HG03045 (cell line): ENCODE measurements around the gene XIAP.
"Not testable (repeated sequence)": the region's sequence is repeated elsewhere in the genome, so short reads cannot be mapped to it uniquely, and the experiment has no call there.

Source experiments
- ATAC-seq: cut with Tn5 transposase; IDR thresholded peaks from one replicate; pipeline ENCODE4 v1.9.1; 2021; ENCODE audit warnings: mild to moderate bottlenecking, moderate library complexity; ENCODE audit not compliant: unreplicated experiment

XIAP gene

DNA sequence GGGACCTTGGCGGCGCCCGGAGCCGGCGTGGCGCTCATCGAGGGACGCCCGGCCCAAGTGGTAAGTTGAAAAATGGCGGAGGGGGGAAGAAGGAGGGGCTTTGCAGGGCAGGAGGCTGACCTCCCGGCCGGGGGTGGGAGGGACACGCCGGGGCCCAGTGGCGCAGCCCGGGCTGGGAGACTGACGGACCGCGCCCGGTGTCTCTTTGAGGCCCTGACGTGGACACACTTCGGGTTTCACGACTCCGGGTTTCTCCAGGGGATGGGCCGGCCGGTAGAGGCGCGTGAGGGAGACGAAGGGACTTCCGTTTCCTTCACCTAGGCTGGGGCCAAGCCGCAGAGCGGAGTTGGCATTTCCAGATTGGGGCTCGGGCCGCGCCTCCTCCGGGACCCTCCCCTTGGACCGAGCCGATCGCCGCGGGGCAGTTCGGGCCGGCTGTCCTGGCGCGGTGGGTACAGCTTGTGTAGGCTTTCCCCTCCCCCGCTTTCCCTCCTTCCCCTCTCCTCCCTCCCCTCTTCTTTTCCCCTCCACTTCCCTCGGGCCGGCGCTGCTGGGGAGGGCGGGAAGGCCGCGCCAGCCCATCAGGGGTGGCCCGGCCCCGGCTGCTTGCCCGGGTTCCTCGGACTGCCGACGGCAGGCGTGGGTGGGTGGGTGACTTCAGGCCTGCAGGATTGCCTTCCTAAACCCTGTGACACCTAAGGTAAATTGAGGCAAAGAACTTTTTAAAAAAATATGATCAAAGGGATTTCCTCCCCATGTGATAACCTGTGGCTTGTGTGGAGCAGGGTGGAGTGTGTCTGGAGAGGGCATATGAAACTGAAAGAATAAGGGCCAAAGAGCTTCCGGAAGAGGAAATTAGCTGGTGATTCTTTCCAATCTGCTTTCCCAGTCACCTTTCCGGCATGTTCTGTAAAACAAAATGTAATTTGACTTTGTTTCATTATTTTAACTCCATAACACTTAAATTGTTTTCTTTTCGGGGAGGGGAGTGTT lies at the start of gene XIAP:
Gene XIAP (plus strand): TSS at position 208 of the 993 bp plus-strand sequence. CDS start 25,610 bp downstream, outside the sequence.
- peak; percentile 89 for ATAC-seq

DNA sequence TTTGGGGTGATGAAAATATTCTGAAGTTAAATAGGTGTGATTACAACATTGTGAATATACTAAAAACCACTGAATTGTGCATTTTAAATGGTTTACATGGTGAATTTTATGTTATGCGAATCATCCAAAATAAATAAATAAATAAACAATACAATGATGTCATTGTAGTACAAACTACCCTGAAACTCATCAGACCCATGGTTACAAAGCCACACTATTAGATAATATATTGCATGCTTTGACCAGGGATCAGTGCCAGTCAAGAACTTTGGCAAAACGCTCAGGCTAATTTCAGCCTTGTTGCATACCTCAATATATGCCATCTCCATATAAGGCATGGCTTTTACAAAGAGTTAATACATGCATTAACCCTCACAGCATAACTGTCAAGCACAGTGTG lies 45.5 kb upstream of the XIAP start:
- no peak for ATAC-seq

DNA sequence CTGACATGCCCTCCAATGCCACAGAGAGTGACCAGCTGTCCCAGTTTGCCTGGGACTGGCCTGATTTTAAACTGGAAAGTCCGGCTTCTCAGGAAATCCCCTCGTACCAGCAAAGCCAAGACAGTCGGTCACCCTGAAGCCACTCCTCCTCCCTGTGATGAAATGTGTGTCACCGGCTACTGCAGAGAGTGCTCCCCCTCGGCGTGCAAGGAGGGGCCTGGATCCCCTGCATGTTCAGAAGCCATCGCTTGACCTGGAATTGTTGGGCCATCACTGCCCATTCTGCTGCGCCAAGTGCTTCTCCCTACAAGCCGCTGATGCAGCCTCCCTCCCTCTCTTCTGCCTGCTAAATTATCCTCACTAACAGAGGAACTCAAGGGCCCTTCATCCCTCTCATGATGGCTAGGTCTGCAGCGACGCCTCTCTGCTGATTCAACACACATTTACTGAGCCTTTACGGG lies 44.9 kb upstream of the XIAP start:
- not testable (repeated sequence) for ATAC-seq

DNA sequence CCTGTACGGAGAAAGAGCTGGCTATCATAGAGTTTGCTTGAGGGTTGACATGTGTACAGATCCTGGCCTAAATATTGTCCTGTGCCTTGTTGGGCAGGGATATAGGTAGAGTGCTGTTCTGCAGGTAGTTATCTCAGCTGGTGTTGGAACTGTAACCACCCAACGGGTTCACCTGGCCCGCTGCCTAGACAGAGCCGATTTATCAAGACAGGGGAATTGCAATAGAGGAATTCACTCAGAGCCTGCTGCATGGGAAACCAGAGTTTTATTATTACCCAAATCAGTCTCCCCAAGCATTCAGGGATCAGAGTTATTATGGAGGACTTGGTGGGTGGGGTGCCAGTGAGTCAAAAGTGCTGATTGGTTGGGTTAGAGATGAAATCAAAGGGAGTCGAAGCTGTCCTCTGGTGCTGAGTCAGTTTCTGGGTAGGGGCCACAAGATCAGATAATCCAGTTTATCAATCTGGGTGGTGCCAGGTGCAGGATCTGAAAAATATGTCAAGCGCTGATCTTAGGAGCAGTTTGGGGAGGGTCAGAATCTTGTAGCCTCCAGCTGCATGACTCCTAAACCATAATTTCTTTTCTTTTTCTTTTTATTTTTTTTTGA lies 42.5 kb upstream of the XIAP start:
- ATAC-seq: no peak

DNA sequence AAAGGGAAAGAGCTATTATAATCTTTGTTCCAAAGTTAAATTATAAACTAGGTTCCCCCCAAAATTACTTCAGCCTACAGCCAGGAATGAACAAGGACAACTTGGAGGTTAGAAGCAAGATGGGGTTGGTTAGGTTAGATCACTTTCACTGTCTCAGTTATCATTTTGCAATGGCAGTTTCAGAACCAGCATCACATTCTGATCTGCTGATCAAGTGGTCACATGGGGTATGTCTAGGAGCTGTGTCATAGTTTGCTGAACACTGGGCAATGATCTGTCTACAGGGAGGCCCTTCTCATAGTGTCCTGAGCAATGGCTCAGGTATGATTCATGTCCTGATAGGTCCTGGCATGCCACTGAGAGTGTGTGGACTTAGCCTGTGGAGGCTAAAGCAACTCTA lies 41.6 kb upstream of the XIAP start:
- ATAC-seq: no peak

DNA sequence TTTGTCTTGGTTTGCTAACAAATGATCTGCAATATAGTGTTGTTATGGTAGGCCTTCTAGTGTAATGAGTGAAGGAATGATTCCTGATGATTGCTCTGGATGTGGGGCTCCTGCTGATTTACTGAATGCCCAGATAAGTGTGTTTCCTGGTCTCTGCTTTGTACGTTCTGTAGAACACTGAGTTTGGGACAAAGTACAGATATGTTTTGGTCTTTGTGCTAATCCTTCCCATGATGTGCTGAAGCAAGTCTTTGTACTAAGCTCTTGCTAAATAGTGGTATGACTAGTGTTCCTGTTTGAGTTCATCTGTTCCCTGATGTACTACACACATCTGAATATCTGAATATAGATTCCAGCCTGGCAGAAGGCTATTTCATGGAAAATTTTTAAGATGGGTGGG lies 36.9 kb upstream of the XIAP start:
- ATAC-seq: no peak

DNA sequence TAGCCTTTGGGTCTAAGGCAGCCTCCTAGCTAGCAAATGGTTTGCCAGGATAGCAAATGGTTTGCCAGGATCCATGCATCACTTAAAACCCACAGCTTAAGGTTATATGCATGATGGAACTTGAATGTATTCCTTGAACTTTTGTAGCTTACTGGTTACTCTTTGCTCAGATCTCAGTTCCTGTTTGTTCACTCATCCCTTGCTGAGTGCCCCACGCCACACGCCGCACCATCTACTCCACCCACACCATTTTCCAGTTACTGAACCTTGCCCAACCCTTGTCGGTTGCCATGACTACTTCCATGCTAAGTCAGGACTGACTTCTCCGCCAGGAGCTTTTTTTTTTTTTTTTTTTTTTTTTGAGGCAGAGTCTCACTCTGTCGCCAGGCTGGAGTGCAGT lies 29.5 kb upstream of the XIAP start:
- ATAC-seq: peak; percentile 78

DNA sequence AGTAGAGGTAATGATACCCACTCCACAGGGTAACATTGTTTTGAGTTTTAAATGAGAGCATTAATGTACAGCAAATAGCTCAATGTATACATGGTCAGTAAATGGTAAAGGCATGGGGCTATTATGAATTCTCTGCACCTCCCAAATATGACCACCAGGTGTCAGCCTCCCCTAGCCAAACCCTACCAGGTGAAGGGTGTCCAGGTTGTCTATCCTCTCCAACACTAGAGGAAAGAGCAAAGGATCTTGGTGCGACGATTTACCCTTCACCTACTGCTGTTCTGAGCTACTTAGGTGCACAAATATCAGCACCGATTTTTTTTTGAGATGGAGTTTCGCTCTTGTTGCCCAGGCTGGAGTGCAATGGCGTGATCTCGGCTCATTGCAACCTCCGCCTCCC lies 26.5 kb upstream of the XIAP start:
- ATAC-seq: peak; percentile 74

DNA sequence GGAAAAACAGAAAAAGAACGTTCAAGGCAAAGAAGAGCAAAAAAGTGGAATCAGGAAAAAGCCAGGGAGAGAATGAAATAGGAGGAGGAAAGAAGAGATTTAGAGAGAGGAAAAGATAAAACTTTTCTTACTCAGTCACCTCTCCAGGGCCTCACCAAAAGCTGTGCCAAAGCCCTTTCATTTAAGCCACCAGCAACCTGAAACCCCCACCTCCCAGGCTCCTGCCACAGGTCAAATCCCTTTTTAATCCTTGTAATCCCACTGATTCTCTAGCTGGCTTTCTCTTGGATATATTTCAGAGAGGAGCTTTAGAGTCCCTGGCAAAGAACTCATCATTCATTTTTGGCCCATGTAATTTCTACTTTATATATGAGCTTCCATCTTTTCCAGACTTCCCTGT lies 25.7 kb upstream of the XIAP start:
- ATAC-seq: no peak

DNA sequence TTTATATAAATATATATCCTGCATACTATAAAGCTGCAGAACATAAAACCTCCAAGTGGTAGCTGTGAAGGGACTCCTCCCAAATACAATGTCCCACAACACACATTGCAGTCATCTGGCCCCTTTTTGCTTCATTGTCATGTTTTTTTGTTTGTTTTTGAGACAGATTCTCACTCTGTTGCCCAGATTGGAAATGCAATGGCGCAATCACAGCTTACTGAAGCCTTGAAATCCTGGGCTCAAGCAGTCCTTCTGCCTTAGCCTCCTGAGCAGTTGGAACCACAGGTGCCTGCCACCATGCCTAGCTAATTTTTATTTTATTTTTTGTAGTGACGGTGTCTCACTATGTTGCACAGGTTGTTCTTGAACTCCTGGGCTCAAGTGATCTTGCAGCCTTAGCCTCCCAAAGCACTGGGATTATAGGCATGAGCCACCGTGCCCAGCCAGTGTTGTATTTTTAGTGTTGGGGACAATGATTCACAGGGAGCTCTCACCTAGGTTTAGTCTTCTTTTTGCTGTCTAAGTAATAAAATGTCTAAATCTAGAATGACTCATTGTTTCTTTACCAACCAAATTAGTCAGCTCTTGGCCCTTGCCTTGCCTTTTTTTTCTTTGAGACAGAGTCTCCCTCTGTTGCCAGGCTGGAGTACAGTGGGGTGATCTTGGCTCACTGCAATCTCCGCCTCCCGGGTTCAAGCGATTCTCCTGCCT lies 24.0 kb upstream of the XIAP start:
- no peak for ATAC-seq

DNA sequence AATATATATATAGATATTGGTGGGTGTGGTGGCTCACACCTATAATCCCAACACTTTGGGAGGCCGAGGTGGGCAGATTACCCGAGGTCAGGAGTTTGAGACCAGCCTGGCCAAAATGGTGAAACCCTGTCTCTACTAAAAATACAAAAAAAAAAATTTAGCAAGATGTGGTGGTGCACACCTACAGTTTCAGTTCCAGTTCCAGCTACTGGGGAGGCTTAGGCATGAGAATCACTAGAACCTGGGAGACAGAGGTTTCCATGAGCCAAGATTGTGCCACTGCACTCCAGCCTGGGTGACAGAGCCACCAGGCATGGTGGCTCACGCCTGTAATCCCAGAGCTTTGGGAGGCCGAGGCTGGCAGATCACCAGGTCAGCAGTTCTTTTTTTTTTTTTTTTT lies 14.7 kb upstream of the XIAP start:
- not testable (repeated sequence) for ATAC-seq

DNA sequence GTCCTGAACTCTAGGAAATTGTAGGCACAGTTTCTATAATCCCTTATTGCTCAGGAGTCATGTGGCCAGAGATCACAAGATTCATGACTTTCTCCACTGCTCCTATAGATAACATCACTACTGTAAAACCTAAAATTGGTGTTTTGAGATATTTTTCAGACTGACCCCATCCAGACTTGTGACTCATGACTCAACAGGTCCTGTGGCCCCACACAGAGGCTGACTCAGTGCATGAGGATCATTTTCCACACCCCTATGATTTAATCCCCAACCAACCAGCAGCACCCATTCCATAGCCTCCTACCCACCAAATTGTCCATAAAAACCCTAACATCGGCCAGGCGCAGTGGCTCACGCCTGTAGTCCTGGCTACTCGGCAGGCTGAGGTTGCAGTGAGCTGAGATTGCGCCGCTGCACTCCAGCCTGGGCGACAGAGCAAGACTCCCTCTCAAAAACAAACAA lies 13.2 kb upstream of the XIAP start:
- ATAC-seq: no peak

DNA sequence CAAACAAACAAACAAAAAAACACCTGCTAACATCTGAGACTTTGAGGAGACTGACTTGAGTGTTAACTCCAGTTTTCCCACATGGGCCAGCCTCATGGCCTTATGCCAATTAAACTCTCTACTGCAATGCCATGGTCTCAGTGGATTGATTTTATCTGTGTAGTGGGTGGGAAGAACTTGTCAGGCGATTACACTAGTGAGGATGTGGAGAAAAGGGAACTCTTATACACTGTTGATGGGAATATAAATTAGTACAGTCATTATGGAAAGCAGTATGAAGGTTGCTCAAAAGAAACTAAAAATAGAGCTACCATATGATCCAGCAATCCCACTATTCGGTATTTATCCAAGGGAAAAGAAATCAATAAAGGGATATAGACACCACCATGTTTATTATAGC lies 12.8 kb upstream of the XIAP start:
- no peak for ATAC-seq

DNA sequence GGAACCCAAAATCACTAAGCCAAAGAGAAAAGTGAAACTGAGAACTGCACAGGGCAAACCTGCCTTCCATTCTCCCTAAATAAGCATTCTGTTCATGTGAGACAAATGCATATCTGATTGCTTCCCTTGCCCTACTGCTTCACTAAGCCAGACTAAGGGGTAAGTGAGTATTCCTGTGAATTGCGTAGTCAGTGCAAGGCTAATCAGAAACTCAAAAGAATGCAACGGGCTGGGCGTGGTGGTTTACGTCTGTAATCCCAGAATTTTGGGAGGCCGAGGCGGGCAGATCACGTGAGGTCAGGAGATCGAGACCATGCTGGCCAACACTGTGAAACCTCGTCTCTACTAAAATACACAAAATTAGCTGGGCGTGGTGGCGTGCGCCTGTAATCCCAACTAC lies 10.8 kb upstream of the XIAP start:
- no peak for ATAC-seq

DNA sequence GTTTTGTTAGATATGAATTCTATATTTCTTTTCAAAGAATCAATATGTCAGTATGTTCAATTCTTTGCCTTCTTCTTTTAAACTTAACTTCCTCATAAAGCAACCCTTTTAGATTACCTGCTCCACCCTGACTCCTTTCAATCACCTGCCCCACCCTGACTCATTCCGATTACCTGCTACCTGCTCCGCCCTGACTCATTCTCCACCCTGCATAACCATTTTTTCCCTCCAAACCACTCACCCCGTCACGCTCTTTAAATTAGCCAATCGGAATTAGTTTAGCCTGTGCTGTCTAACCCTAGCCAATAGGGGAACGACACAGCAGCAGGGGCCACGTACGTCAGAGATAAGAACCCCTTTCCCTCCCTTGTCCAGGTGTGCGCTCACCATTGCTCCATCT lies 9.9 kb upstream of the XIAP start:
- ATAC-seq: not testable (repeated sequence)

DNA sequence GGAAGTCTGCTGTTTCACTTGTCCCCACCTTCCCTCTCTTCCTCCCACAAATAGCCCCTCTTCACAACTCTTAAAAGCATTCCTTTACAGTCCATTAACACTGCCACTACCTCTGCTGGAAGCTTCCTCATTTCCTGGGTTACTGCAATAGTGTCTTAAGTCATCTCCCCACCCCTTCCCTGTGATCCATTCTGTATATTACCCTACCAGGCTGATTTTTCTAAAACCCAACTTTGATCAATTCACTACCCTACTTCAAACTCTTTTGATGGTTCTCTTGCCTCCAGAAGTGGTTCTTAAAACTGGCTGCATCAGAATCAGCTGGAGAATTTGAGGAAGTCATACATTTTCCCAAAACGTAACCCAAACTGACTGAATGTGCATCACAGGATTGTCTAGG lies 8.8 kb upstream of the XIAP start:
- no peak for ATAC-seq

DNA sequence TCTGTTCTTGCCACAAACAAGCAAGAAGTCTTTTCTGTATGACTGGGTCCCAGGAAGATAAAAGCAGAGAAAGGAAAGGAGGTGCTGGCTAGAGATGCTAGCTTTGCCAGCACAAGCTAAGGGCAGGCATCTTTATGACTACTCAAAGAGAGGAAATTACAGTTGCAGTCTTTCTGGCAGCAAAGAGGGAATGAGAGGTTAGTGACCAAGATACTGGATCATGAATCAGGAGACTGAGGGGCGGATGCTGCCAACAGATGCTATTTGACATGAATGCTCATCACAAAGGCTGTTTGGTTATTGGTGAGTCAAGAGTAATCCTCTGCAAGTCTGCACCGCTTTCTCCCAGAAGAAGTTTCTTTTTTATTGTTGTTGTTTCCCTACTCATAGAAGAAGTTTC lies 5.5 kb upstream of the XIAP start:
- no peak for ATAC-seq

DNA sequence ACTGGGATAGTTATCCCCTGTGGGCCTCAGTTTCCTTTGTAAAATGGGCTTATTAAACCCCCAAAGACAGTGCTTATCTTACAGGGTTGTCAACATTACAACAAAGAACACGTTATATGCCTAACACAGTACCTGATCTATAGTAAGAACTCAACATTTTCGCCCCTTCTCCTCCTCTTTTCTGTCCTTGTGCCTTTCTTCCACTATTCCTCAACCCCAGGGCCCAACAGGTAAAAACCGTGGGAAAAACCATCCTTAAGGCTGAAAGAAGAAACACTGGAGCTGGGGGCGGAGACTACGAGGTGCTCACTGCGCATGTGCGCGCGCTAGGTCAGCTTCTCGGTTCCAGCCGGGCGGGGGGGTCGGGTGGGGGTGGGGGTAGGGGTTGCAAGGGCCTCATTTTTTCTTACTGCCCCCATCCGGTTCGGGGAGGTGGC lies 426 bp upstream of the XIAP start:
- no peak for ATAC-seq

DNA sequence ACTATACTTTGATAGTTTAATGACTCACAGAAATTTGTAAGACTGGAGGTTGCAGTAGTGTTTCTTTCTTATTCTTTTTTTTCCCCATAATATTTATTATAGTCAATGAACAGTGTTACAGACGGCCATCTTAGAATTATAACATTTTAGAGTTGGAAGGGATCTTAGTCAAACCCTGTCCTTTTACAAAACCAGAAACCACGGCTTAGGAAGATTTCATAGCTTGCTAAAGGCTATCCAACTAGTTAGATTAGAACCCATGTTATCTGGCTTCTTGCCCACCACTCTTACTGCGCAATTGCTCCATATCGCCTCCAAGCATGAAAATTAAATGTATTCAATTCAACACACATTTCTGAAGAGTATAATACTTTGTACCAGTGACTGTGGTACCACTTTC lies 1.1 kb downstream of the XIAP start:
- no peak for ATAC-seq

DNA sequence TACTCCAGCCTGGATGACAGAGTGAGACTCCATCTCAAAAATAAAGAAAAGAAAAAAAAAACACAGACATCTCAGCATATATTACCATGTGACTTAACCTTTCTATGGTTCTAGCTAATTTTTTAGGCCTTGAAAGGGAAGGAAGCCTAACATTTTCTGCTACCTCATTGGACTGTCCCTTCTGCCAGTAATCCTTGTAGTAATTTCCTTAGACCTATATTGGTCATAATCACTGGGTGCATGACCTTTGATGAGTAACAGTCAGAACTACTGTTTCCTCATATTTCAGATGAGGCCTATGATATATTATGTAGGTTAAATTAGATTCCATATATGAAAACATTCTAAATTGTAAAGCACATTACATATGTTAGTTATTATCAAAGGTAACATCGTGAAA lies 9.6 kb downstream of the XIAP start:
- no peak for ATAC-seq

DNA sequence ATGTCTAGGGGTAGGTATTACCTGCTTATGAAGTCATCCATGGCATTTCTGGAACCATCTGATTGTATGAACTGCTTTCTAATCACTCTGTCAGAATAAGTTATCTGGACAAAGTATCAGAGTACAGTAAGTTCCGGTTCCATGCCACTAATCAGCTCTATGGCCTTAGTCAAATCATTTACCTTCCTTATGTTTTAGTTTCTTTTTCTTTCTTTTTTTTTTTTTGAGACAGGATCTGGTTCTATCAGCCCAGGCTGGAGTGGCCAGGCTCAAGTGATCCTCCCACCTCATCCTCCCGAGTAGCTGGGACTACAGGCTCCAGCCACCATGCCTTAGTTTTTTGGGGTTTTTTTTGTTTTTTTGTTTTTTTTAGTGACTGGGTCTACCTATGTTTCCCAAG lies 11.5 kb downstream of the XIAP start:
- ATAC-seq: no peak
